ENCODE measurements around the gene CALU. TPM values are rescaled to one million over a fixed set of nuclear protein-coding genes. Genes with fewer than 3 reads are reported as not detected.

CALU gene
- total RNA-seq, 1 experiment from 2014 or later = 168 TPM

GRCh38 chr7:128791121-128791971, 52.2 kb downstream of the CALU start, which contains the start of gene CCDC136:
TSS of gene CCDC136 (plus strand) at chr7:128791968. CDS start at chr7:128792412, 444 bp downstream.
- no peaks in the 10 kb centered on the region for H3K4me1 ChIP-seq (ENCODE audit: insufficient read depth, low read length)
- no peaks in the 10 kb centered on the region for H3K79me1 ChIP-seq (ENCODE audit: insufficient read depth, low read depth, low read length, poor library complexity, severe bottlenecking)
- peak; percentile 79 for DNase-seq
- H3K56ac ChIP-seq (ENCODE audit: insufficient read length, low read depth, low read length) = no peak within 1 kb of the TSS
- no peaks in the 10 kb centered on the region for H3K9me3 Mint-ChIP-seq
- no peak within 1 kb of the TSS for H2BK12ac ChIP-seq (ENCODE audit: insufficient read length, low read depth, low read length)
- no peak for TF ChIP-seq CTCF (conservative IDR thresholded peaks at IDR 0.05)
- H3K36me3 Mint-ChIP-seq (ENCODE audit: insufficient read depth in 1 of 3, low read depth in 3 of 3) = peaks cover 13 to 25% (median 22%) of the 10 kb centered on the region in 3 experiments
- H3K23ac ChIP-seq (ENCODE audit: insufficient read length, low read depth, low read length) = no peak within 1 kb of the TSS
- no CpG with 5 or more reads among the region's 80 CpGs for WGBS (ENCODE audit: extremely low coverage, insufficient read length, low lambda C conversion rate)
- H3T11ph ChIP-seq (ENCODE audit: low read length) = no peak within 1 kb of the TSS
- no peak within 1 kb of the TSS for H3K9ac ChIP-seq (ENCODE audit: extremely low read depth, insufficient read length, low read length)
- no peak within 1 kb of the TSS for H2BK5ac ChIP-seq (ENCODE audit: insufficient read length, low read length)
- peaks cover 25% of the 10 kb centered on the region for H3K27me3 Mint-ChIP-seq (ENCODE audit: low read depth)
- H2BK20ac ChIP-seq (ENCODE audit: low read depth, low read length, poor library complexity, severe bottlenecking) = no peak within 1 kb of the TSS
- peak within 1 kb of the TSS; percentile 90 to 92 for H3K4me3 Mint-ChIP-seq
- H2BK15ac ChIP-seq (ENCODE audit: low read depth, low read length) = no peak within 1 kb of the TSS
- no peaks in the 10 kb centered on the region for H4K20me1 ChIP-seq (ENCODE audit: control insufficient read depth, insufficient read depth, insufficient read length)
- no peak within 1 kb of the TSS for H4K5ac ChIP-seq (ENCODE audit: insufficient read length, low read depth, low read length)
- H3K27ac Mint-ChIP-seq = peak within 1 kb of the TSS in 1 of 3 experiments; percentile 73; a peak in 1 of 7 replicates
- no peak within 1 kb of the TSS for H3K14ac ChIP-seq (ENCODE audit: insufficient read depth, low read length)
- H3K4ac ChIP-seq (ENCODE audit: low read depth, low read length) = no peak within 1 kb of the TSS
- H2BK120ac ChIP-seq (ENCODE audit: low read depth, low read length, poor library complexity, severe bottlenecking) = no peak within 1 kb of the TSS
- H3K27me3 ChIP-seq (ENCODE audit: insufficient read depth, low read length) = no peaks in the 10 kb centered on the region
- H4K8ac ChIP-seq (replicated peaks; ENCODE audit: insufficient read length, low read depth, low read length) = no peak within 1 kb of the TSS
- no peak within 1 kb of the TSS for H2AFZ ChIP-seq (ENCODE audit: low read length)
- no peak within 1 kb of the TSS for H2AK5ac ChIP-seq (ENCODE audit: insufficient read length, low read length)
- no peak within 1 kb of the TSS for H3K18ac ChIP-seq (ENCODE audit: insufficient read length, low read depth, low read length)
- H3K9me3 ChIP-seq (ENCODE audit: control insufficient read depth, low read depth, low read length) = no peaks in the 10 kb centered on the region
- H4K91ac ChIP-seq (ENCODE audit: insufficient read length, low read depth, low read length) = no peak within 1 kb of the TSS
- H3K27ac ChIP-seq (ENCODE audit: insufficient read length, low read depth, low read length) = no peak within 1 kb of the TSS
- peaks cover 12% of the 10 kb centered on the region for H3K23me2 ChIP-seq (ENCODE audit: insufficient read length, low read depth, low read length, poor library complexity, severe bottlenecking)
- H3K4me1 Mint-ChIP-seq = peaks cover 34 to 35% of the 10 kb centered on the region in 2 experiments
- H3K79me2 ChIP-seq (ENCODE audit: insufficient read depth, low read length) = no peaks in the 10 kb centered on the region
- peak within 1 kb of the TSS; percentile 80 for H3K4me2 ChIP-seq (ENCODE audit: insufficient read depth, insufficient read length, low read length)

Measured in H9 (cell line).